ENCODE data around the gene ZPBP2.

DNA sequence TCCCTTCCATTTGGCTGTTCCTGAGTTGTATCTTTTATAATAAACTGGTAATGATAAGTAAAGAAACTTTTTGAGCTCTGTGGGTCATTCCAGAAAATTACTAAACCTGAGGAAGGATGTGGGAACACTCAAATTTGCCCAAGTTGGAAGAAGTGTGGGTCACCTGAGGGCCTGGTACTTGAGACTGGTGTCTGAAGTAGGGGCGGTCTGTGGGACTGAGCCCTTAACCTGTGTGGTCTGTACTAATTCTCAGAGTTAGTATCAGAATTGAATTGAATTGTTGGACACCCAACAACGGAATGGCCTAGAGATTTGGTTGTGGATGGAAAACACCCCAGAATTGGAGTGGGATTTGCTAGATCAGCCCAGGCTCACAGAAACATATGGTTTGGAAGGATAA, 47.0 kb upstream of the ZPBP2 start:
- TF ChIP-seq POLR2A (IDR thresholded peaks at IDR 0.05), result no peak
- no peak for TF ChIP-seq CTCF (IDR thresholded peaks at IDR 0.05)

Data from right lobe of liver (tissue), 4 donors.